GM08714 (cell line): Measurements from ENCODE around the gene SPANXN4.

Source experiments
- H3K4me3 ChIP-seq: fragments of 200-500 bp; sonication (Bioruptor generic); 2 replicates; pipeline ENCODE4 v1.5.1; 2014; ENCODE audit warnings: mild to moderate bottlenecking, low read length, inconsistent platforms
- ZNF274 ChIP-seq: IDR thresholded peaks from 2 replicates; pipeline ENCODE4 v1.6.1; 2012; ENCODE audit warnings: mild to moderate bottlenecking, low read depth, low read length

Gene SPANXN4, protein sequence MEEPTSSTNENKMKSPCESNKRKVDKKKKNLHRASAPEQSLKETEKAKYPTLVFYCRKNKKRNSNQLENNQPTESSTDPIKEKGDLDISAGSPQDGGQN

DNA sequence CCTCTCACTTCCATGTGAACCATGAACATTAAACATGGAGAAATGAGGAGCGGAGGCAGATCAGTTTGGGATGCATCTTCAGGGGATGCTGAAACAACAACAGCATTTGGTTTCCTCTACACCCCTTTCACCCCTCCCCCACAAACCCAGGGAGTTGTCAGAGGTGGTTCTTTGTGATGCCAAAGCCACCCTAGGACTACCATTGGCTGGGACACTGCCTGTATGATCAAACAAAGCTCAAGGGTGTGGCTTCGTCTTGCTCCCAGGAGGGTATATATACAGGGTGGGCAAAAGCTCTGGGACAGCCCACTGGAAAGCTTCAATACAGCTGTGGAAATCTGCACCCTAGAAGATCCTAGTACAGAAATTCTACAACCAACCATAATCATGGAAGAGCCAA lies at the start of gene SPANXN4:
Gene SPANXN4, plus strand, starts transcription at position 301 of the 400 bp plus-strand sequence. Its CDS starts 87 bp downstream, at position 388.
- H3K4me3 ChIP-seq = no peak within 1 kb of the TSS
- no peak for TF ChIP-seq ZNF274

DNA sequence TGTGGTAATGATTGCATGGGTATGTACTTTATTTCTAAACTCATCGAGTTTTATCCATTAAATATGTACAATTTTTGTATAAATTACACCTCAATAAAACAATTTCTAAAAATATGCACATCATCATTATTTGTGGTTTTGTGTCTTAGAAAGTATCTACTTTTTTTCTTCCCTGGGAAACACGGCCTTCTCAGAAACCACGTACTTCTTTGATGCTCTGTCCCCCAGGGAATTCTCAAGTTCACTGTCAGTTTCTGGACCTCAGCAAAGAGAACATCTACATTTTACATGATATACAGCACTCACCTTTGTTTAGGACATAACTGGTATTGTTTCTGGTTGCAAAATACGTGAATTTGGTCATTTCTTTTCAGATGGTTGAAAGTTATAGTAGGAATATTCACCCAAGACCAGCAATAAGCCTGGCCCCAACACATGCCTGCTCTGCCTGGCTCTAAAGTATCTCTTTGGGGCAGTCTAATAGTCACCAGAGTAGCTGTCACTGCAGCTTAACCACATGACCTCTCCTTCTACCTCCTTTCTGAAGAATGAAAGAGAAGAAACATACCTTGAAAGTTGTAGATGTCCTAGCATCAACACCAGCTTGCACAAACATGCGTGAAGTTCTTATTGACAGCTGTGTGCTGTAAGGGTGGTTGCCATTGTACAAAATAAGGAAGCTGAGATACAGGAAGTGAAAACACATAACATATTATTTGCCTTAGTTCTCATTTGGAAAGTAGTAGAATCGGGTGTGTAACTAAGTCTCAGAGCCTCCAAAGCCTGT lies 48.4 kb upstream of the SPANXN4 start:
- no peak for TF ChIP-seq ZNF274
- H3K4me3 ChIP-seq = no peak overlapping the region

DNA sequence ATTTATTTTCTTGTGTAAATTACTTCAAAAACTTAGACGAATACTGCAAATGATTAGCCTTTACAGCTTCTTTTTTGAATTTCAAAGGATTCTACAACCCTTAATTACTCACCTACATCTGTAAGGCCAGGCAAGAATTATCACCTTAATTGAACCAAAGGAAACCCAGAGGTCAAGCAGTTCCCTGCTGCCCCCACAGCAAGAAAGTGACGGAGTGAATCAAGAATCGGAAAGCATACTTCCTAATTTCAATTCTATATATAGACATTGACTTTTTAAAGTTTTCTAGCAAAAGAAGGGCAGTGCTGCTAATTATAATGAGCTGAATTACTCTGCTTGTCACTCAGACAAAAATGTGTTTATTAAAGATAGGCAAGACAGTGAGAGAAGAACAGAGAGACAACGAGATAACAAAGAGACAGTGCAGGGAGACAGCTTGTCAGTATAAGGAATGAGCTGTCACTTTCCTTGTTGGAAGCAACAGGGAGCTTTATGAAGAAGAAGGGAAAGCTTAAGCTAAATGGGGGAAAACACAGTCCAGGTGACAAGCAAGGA lies 47.5 kb upstream of the SPANXN4 start:
- no peak for TF ChIP-seq ZNF274
- no peak overlapping the region for H3K4me3 ChIP-seq

DNA sequence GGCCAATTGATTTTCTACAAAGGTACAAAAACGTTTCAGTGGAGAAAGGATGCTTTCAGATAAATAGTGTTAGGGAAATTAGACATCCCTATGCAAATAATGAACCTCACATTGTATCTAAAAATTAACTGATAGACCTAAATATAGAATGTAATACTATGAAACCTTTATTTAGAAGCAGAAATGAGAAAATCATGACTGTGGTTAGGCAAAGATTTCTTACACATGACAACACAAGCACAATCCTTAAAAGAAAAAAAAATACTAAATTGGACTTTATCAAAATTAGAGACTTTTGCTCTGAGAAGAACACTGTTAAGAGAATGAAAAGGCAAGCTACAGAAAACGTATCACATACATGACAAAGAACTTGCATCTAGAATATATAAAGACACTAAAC lies 43.0 kb upstream of the SPANXN4 start:
- TF ChIP-seq ZNF274 = no peak
- no peak overlapping the region for H3K4me3 ChIP-seq

DNA sequence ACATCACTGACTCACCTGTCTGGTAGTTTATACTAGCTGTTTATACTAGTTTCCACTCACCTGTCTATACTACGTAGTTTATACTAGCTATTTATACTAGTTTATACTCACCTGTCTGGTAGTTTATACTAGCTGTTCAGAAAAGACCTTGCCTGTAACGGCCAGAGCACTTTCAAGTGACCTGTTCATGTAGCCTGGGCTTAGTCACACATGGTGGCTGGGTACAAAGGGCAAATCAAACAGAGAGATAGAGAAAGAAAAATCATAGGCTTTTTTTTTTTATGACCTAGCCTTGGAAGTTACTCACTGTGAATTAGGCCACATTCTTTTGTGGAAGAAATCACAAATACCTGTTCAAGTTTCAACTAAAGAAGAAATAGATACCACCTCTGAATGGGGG lies 30.7 kb upstream of the SPANXN4 start:
- no peak overlapping the region for H3K4me3 ChIP-seq
- no peak for TF ChIP-seq ZNF274

DNA sequence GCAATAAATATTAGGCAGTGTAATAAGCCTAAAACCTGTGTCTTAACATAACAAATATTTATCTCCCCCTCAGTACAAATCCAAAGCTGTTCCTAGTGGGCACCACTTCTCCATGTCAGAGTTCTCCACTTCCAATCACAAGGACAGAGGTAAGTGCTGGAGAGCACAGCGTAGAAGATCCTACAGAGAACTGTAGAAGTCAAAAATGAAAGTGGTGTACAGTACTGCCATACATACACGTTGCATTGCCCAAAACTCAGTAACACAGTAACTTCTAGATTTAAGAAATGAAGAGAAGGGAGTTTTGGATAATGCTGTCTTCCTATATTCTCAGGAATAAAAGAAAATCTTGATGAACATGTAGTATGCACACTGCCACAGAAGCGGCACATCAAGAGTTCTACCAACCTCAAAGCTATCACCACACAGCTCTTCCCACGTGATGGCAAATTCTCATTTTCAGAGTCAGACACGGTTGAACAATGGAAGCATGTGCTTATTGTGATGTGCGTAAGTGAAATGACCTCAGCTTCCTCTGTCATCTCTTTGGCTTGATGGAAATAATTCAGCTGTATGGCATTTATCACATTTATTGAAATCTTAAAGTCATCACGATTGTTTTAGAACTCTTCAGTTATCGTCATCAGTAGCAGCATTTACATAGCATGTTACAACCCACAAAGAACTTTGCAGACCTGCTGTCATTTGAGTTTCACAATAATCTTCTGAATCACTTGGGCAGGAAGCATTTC lies 27.1 kb upstream of the SPANXN4 start:
- no peak overlapping the region for H3K4me3 ChIP-seq
- TF ChIP-seq ZNF274 = no peak

DNA sequence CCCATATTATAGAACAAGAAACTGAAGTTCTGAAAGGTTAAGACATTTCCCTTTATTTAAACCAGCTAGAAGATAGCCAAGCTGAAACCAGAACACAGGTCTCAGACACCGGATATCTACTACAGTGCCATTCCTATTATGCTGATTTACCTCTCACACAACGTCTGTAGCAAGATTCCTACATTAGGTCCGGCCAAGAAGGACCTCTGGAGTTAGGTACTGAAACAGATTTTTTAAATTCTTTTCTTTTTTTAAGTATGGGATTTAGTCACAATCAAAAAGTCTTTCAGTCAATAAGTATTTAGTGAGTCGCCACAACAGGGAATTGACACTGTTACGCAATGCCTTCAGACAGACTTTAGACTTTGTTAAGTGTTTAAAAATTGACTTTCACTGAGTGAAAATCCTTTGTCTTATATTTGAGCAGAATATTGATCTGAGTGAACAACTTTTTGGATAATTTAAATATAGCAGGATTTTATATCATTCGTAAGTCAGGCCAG lies 26.5 kb upstream of the SPANXN4 start:
- no peak for TF ChIP-seq ZNF274
- H3K4me3 ChIP-seq = no peak overlapping the region

DNA sequence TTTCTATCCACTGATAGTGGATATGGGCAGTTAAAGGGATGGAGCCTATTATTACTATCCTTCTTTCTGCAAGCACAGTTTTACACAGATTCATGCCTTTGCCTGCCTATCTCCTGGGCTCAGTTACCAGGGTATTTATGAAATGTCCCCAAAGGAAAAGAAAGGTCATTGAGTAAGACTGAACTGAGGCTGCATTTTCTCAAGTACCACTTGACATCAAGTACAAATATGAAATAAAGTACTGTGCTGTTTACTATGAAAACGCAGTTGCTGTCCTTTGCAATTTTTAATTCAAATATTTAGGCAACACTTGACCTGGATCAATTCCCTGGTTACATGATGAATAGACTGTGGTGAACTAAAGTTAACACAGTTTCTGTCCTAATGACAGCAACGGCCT lies 23.5 kb upstream of the SPANXN4 start:
- TF ChIP-seq ZNF274 = no peak
- no peak overlapping the region for H3K4me3 ChIP-seq

DNA sequence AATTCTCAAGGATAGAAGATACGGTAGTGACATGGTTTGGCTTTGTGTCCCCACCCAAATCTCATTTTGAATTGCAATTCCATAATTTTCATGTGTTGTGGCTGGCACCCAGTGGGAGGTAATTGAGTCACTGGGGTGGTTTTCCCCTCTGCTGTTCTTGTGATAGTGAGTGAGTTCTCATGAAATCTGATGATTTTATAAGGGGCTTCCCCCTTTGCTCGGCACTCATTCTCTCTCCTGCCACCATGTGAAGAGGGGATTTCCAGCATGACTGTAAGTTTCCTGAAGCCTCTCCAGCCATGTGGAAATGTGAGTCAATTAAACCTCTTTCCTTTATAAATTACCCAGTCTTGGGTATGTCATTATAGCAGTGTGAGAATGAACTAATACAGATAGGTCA lies 8.5 kb upstream of the SPANXN4 start:
- no peak for TF ChIP-seq ZNF274
- no peak overlapping the region for H3K4me3 ChIP-seq

DNA sequence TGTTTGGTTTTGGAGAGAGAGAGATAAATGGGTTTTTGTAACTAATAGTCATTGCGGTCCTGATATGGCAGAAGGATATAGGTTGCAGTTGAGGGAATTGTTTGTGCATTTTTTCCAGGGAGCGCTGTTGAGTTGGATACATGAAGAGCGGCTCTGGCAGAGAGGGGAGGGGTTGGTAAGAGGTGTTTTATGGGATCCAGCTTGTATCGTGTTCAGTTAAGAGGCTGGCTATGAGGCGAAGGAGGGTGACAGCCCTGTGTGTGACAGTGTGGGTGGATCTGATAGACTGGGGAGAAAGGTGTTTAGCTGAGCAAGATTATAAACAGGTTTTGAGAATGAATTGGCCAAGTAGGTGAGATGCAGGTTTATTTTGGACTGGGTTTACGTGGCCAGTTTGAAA lies 1.5 kb downstream of the SPANXN4 start:
- TF ChIP-seq ZNF274 = no peak
- no peak overlapping the region for H3K4me3 ChIP-seq

DNA sequence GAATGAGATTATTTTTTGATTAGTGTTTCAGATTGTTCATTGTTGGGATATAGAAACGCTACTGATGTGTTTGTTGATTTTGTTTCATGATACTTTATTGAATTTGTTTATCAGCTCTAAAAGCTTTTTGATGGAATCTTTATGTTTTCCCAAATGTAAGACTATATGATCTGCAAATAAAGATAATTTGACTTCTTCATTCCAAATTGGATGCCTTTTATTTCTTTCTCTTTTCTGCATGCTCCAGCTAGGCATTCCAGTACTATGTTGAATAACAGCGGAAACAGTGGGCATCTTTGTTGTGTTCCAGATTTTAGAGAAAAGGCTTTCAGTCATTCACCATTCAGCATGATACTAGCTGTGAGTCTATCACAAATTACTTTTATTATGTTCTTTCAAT lies 21.8 kb downstream of the SPANXN4 start:
- no peak for TF ChIP-seq ZNF274
- no peak overlapping the region for H3K4me3 ChIP-seq

DNA sequence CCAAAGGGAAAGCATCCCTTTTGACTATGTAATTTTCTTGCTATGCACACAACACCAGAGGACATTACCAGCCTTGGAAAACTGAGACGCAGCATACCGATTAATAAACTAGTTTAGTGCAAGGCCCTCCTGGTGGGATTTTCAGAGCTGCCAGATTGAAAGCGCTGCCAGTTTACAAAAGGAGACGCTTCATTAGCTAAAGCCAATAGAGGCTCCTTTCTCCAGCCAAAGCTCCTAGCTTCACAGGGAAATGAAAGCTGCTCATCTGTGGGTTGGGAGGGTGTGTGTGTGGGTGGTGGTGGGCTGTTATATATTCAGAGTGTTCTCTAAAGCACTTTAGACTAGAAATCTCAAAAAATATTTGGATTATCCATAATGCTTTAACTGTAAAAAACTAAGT lies 32.4 kb downstream of the SPANXN4 start:
- H3K4me3 ChIP-seq = no peak overlapping the region
- no peak for TF ChIP-seq ZNF274

DNA sequence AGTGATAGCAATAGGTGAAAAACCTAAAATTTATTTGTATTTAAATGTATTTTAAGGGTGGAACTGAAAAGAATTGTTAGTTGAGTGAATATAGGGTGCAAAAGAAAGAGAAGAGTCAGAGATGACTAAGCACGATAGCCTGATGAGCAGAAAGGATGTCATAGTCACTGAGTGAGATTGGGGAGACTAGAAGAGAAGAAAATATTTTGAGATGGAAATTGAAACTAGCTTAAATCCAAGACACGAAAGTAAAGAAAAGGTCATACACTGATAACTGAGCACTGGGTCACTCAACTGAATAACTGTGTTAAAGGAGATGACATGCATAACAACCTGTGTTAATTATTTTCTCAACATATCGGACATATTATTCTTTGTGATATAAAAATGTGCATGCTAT lies 55.5 kb downstream of the SPANXN4 start:
- no peak overlapping the region for H3K4me3 ChIP-seq
- no peak for TF ChIP-seq ZNF274

DNA sequence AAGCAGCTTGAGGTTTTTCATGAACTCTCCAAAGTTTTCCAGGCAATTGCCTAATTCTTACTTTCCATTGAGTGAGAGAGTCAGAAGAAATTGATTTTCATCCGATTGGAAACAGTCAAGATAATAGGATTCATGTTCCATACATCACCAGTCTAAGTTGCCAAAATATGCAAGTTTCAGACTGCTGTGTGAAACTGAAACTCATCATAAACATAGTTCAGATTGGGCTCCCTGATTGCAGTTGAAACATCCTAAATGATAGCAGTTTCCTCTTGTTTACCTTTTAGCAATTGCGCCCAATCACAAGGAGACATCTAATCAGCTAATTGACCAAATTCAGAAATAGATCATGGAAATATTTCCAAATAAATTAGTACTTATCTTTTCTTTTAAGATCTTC lies 56.8 kb downstream of the SPANXN4 start:
- H3K4me3 ChIP-seq = no peak overlapping the region
- no peak for TF ChIP-seq ZNF274
